Endothelial cell of umbilical vein (primary cell): ENCODE results near the gene ZNF317. TPM values are rescaled to one million over a fixed set of nuclear protein-coding genes. Genes with fewer than 3 reads are reported as not detected.

Source experiments
- BruUV-seq: library from RNA; stranded (reverse); fragments of 400-500 nt; replicated peaks from 2 replicates; lab custom pipeline; 2021; lab: Mats Ljungman, UMichigan
- CTCF ChIA-PET: fragments of 300-600, 350-600 bp; sonication (Branson Sonifier 250); formaldehyde crosslinking; loops from one replicate; lab custom pipeline; 2021; ENCODE audit warnings: antibody characterized with exemption, inconsistent platforms; lab: Charles Lee
- POLR2A ChIA-PET: fragments of 300-600, 350-600 bp; sonication (Branson Sonifier 250); formaldehyde crosslinking; loops from one replicate; lab custom pipeline; 2021; ENCODE audit warnings: antibody characterized with exemption, inconsistent platforms; lab: Charles Lee
- DNase-seq: peaks from one replicate; pipeline ENCODE4 v3.0.0-alpha.2; 2011; ENCODE audit warnings: low read depth, low spot score
- FAIRE-seq: peaks from 2 replicates; lab custom pipeline; 2011; peaks lifted over from hg19 to GRCh38; lab: Jason Lieb, UNC
- H2AFZ ChIP-seq: 2 replicates; pipeline ENCODE4 v1.6.0; 2012; ENCODE audit warnings: low read depth, low read length, control low read depth, inconsistent platforms
- H3K27ac ChIP-seq: 2 replicates; pipeline ENCODE4 v1.5.1; 2011; ENCODE audit warnings: low read depth, mild to moderate bottlenecking, control low read depth, low read length, moderate library complexity; ENCODE audit not compliant: insufficient read depth
- H3K27me3 ChIP-seq, 2 experiments: 2 replicates each; pipeline versions ENCODE4 v1.6.0 to v1.6.1; 2011; ENCODE audit warnings: low read length in 2 of 2, mixed read lengths in 1 of 2; ENCODE audit not compliant: control insufficient read depth in 2 of 2, insufficient read depth in 2 of 2
- H3K36me3 ChIP-seq, 2 experiments: 2 replicates in 1 of 2; 3 replicates in 1 of 2; pipeline ENCODE4 v1.5.1; 2011; ENCODE audit warnings: low read length in 2 of 2, mild to moderate bottlenecking in 1 of 2, moderate library complexity in 1 of 2; ENCODE audit not compliant: control insufficient read depth in 2 of 2, insufficient read depth in 2 of 2; ENCODE audit errors: extremely low read depth in 1 of 2
- H3K4me1 ChIP-seq: 3 replicates; pipeline ENCODE4 v1.5.1; 2011; ENCODE audit warnings: mild to moderate bottlenecking, low read length; ENCODE audit not compliant: control insufficient read depth, insufficient read depth; ENCODE audit errors: extremely low read depth
- H3K4me2 ChIP-seq: 2 replicates; pipeline ENCODE4 v1.6.1; 2011; ENCODE audit warnings: low read length, control low read depth, mixed read lengths; ENCODE audit not compliant: insufficient read depth
- H3K4me3 ChIP-seq, 3 experiments: fragments of 200-600 bp in 1 of 3; sonication (generic), shearing (Covaris generic) in 1 of 3; replicated peaks in 1 of 3; 2 replicates each; pipeline ENCODE4 v1.5.1; 2011 to 2016; ENCODE audit warnings: control low read depth in 3 of 3, low read length in 3 of 3, mild to moderate bottlenecking in 2 of 3, inconsistent platforms in 1 of 3, low read depth in 1 of 3, moderate library complexity in 1 of 3; ENCODE audit not compliant: insufficient read depth in 1 of 3
- H3K79me2 ChIP-seq: 2 replicates; pipeline ENCODE4 v1.6.0; 2012; ENCODE audit warnings: low read length, inconsistent platforms; ENCODE audit not compliant: control insufficient read depth, insufficient read depth
- H3K9ac ChIP-seq: replicated peaks from 2 replicates; pipeline ENCODE3; 2011; ENCODE audit warnings: low read length, control low read depth; ENCODE audit not compliant: insufficient read depth; ENCODE audit errors: extremely low read depth
- H3K9me1 ChIP-seq: replicated peaks from 3 replicates; pipeline ENCODE4 v1.6.0; 2011; ENCODE audit warnings: mild to moderate bottlenecking, low read length; ENCODE audit not compliant: control insufficient read depth, insufficient read depth; ENCODE audit errors: extremely low read depth
- H3K9me3 ChIP-seq: replicated peaks from 2 replicates; pipeline ENCODE4 v1.5.1; 2012; ENCODE audit warnings: low read length, inconsistent platforms; ENCODE audit not compliant: control insufficient read depth, insufficient read depth
- H4K20me1 ChIP-seq: replicated peaks from 2 replicates; pipeline ENCODE3; 2011; ENCODE audit warnings: mild to moderate bottlenecking, low read length; ENCODE audit not compliant: control insufficient read depth, insufficient read depth; ENCODE audit errors: extremely low read depth
- CTCF ChIP-seq, 2 donors: IDR thresholded peaks; 1 replicate in 1 of 2; 2 replicates in 1 of 2; pipeline ENCODE4 v1.5.1; 2011; ENCODE audit warnings: low read length in 2 of 2, mild to moderate bottlenecking in 2 of 2, moderate library complexity in 2 of 2, control low read depth in 1 of 2, inconsistent platforms in 1 of 2, low read depth in 1 of 2; ENCODE audit not compliant: insufficient read depth in 1 of 2; ENCODE audit errors: extremely low read depth in 1 of 2
- EZH2 ChIP-seq: IDR thresholded peaks from 2 replicates; pipeline ENCODE4 v1.6.1; 2012; ENCODE audit warnings: borderline replicate concordance, low read depth, mild to moderate bottlenecking, moderate library complexity, low read length, inconsistent platforms; ENCODE audit not compliant: severe bottlenecking
- FOS ChIP-seq: IDR thresholded peaks from 2 replicates; pipeline ENCODE4 v1.6.1; 2011; ENCODE audit warnings: mild to moderate bottlenecking, low read length, moderate library complexity, borderline replicate concordance; ENCODE audit not compliant: insufficient read depth
- GATA2 ChIP-seq: IDR thresholded peaks from 2 replicates; pipeline ENCODE4 v1.7.0; 2011; ENCODE audit warnings: low read depth, mild to moderate bottlenecking, moderate library complexity, mixed read lengths, low read length; ENCODE audit not compliant: insufficient read length, insufficient read depth
- JUN ChIP-seq: IDR thresholded peaks from 2 replicates; pipeline ENCODE4 v1.6.1; 2011; ENCODE audit warnings: borderline replicate concordance, low read depth; ENCODE audit not compliant: insufficient read length, insufficient read depth
- MAX ChIP-seq: IDR thresholded peaks from 2 replicates; pipeline ENCODE4 v1.6.1; 2011; ENCODE audit not compliant: insufficient read depth, insufficient read length
- MYC ChIP-seq: IDR thresholded peaks from one replicate; pipeline ENCODE4 v1.6.1; 2011; ENCODE audit warnings: mild to moderate bottlenecking, low read depth, low read length
- POLR2A ChIP-seq: IDR thresholded peaks from 2 replicates; pipeline ENCODE4 v1.6.1; 2012; ENCODE audit warnings: low read depth, mild to moderate bottlenecking, control low read depth, low read length
- POLR2AphosphoS5 ChIP-seq: IDR thresholded peaks from 2 replicates; pipeline ENCODE4 v1.6.1; 2012; ENCODE audit warnings: low read depth, mild to moderate bottlenecking, control low read depth, low read length, moderate library complexity; ENCODE audit not compliant: insufficient read depth
- dilution Hi-C: fragments of 300-500 bp; cut with MboI; formaldehyde crosslinking; loops from one replicate; pipeline ENCODE4 v1.15.0; 2019; ENCODE audit warnings: low sequenced_read_pairs; ENCODE audit not compliant: extremely low pct_ligation_motif_present
- intact Hi-C: fragments of 100-400 bp; cut with micrococcal nuclease; formaldehyde crosslinking; loops from one replicate; pipeline ENCODE4 v1.10.0; 2022
- polyA plus RNA-seq, 4 experiments: library from polyadenylated mRNA; depleted of rRNA in 3 of 4; stranded (reverse) in 3 of 4; unstranded in 1 of 4; fragments of >200 nt; gene quantifications; 2 replicates each; pipeline versions ENCODE4 v1.2.1 to v1.2.3, GENCODE V29; 2011 to 2012; ENCODE audit warnings: missing spikeins in 1 of 4
- total RNA-seq: library from RNA; stranded (reverse); gene quantifications from 2 replicates; pipeline ENCODE4 v1.2.3, GENCODE V29; 2021

The ZNF317 gene
- total and polyA plus RNA-seq, 2 donors (not counting 3 experiments of a cell fraction or from before 2014, with no cell fraction given): 14.2 to 29.5 TPM

- Histone ChIP-seq H3K9ac (no peak within 1 kb of the TSS), H3K27me3 (no peaks in the 10 kb centered on the region), H3K4me3 (no peak within 1 kb of the TSS), H3K4me1 (no peaks in the 10 kb centered on the region), H3K9me1 (no peaks in the 10 kb centered on the region), H2AFZ (no peak within 1 kb of the TSS), H3K79me2 (no peaks in the 10 kb centered on the region), H3K9me3 (no peaks in the 10 kb centered on the region), H3K36me3 (no peaks in the 10 kb centered on the region), H3K4me2 (no peak within 1 kb of the TSS), H3K27ac (no peak within 1 kb of the TSS), H4K20me1 (no peaks in the 10 kb centered on the region)
- DNase-seq (no peak), FAIRE-seq (no peak)
- intact Hi-C loops: no loop called here
- ChIA-PET POLR2A (no interaction called here), CTCF (no interaction called here)
- BruUV-seq: no TSS peak
- TF ChIP-seq CTCF (IDR thresholded peaks at IDR 0.05; ENCODE audit: extremely low read depth in 1 of 2, insufficient read depth in 1 of 2, low read depth in 1 of 2, low read length in 2 of 2) (no peak), GATA2 (no peak), JUN (no peak), MAX (no peak), POLR2A (no peak), EZH2 (no peak), FOS (no peak), POLR2AphosphoS5 (no peak), MYC (no peak)
- dilution Hi-C loops: no loop called here
Observed at GRCh38 chr19:9178901-9179300, 38.7 kb downstream of the ZNF317 start, which contains the start of gene OR7D2. TSS of gene OR7D2 (plus strand) at chr19:9178979. CDS start at chr19:9185782, 6,803 bp downstream.
